Ishikawa (cell line): ENCODE results near the gene BORCS6.

ENCODE experiments used
- CEBPB ChIP-seq: IDR thresholded peaks from 2 replicates; pipeline ENCODE4 v1.6.1; 2012
- CREB1 ChIP-seq: IDR thresholded peaks from 2 replicates; pipeline ENCODE4 v1.6.1; 2012; ENCODE audit warnings: low read depth
- EGR1 ChIP-seq: IDR thresholded peaks from 2 replicates; pipeline ENCODE4 v1.6.1; 2012
- EP300 ChIP-seq: IDR thresholded peaks from 2 replicates; pipeline ENCODE4 v1.6.1; 2012; ENCODE audit warnings: borderline replicate concordance
- FOXM1 ChIP-seq: IDR thresholded peaks from 2 replicates; pipeline ENCODE4 v1.6.1; 2012; ENCODE audit warnings: low read depth, borderline replicate concordance
- MAX ChIP-seq: IDR thresholded peaks from 2 replicates; pipeline ENCODE4 v1.6.1; 2012
- NFIC ChIP-seq: IDR thresholded peaks from 2 replicates; pipeline ENCODE4 v1.6.1; 2012
- RAD21 ChIP-seq: IDR thresholded peaks from 2 replicates; pipeline ENCODE4 v1.6.1; 2012; ENCODE audit warnings: low read depth
- TAF1 ChIP-seq: IDR thresholded peaks from 2 replicates; pipeline ENCODE4 v1.6.1; 2012; ENCODE audit warnings: low read depth, mild to moderate bottlenecking
- TCF12 ChIP-seq: IDR thresholded peaks from 2 replicates; pipeline ENCODE4 v1.6.1; 2012; ENCODE audit warnings: low read depth
- TEAD4 ChIP-seq: IDR thresholded peaks from 2 replicates; pipeline ENCODE4 v1.6.1; 2012
- USF1 ChIP-seq: IDR thresholded peaks from 2 replicates; pipeline ENCODE4 v1.6.1; 2012
- YY1 ChIP-seq: IDR thresholded peaks from 2 replicates; pipeline ENCODE4 v1.6.1; 2012; ENCODE audit warnings: low read depth
- ZBTB7A ChIP-seq: IDR thresholded peaks from 2 replicates; pipeline ENCODE4 v1.6.1; 2012; ENCODE audit warnings: low read depth
- TF ChIP-seq, protein P1 (sequence below): IDR thresholded peaks from 2 replicates; pipeline ENCODE4 v1.6.1; 2012; ENCODE audit warnings: low read depth, mild to moderate bottlenecking

BORCS6 gene

GRCh38 chr17:8151641-8152111, 38.3 kb downstream of the BORCS6 start:
- TF ChIP-seq TAF1, result 0 out of 2 replicates have a peak, but pooled peaks have one; percentile 0
- TF ChIP-seq YY1, result no peak

DNA sequence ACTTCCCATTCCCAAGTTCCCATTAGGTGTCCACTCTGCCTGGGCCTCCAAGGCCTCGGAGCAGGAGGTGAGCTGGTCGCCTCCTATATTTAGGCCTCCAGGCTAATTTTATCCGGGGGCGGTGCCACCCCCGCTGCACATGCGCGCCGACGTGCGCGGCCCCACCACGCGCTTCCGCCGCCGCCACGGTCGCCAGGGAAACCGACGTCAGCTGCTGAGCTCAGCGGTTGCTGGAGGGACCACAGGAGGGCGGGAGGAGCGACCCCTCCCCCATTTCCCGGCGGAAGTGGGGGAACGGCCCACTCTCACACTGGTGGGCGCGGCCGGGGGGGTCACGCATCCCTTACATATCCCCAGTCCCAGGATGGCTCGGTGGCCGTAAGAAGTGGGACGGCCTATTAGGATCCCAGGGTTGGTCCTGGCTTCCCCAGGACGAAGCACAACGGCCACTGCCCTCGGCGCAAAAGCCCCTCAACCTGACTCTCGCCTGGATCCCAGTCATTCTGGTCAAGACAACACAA, 38.8 kb downstream of the BORCS6 start:
- no peak for TF ChIP-seq CEBPB
- TF ChIP-seq ZBTB7A, result peak; percentile 97
- TF ChIP-seq CREB1, result peak; percentile 67
- no peak for TF ChIP-seq FOXM1
- TF ChIP-seq EP300, result no peak
- TF ChIP-seq YY1, result no peak
- TF ChIP-seq TCF12, result no peak
- TF ChIP-seq MAX, result peak; percentile 60; the same call in 1 of the 2 replicates
- TF ChIP-seq, protein P1, sequence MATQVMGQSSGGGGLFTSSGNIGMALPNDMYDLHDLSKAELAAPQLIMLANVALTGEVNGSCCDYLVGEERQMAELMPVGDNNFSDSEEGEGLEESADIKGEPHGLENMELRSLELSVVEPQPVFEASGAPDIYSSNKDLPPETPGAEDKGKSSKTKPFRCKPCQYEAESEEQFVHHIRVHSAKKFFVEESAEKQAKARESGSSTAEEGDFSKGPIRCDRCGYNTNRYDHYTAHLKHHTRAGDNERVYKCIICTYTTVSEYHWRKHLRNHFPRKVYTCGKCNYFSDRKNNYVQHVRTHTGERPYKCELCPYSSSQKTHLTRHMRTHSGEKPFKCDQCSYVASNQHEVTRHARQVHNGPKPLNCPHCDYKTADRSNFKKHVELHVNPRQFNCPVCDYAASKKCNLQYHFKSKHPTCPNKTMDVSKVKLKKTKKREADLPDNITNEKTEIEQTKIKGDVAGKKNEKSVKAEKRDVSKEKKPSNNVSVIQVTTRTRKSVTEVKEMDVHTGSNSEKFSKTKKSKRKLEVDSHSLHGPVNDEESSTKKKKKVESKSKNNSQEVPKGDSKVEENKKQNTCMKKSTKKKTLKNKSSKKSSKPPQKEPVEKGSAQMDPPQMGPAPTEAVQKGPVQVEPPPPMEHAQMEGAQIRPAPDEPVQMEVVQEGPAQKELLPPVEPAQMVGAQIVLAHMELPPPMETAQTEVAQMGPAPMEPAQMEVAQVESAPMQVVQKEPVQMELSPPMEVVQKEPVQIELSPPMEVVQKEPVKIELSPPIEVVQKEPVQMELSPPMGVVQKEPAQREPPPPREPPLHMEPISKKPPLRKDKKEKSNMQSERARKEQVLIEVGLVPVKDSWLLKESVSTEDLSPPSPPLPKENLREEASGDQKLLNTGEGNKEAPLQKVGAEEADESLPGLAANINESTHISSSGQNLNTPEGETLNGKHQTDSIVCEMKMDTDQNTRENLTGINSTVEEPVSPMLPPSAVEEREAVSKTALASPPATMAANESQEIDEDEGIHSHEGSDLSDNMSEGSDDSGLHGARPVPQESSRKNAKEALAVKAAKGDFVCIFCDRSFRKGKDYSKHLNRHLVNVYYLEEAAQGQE, result no peak
- TF ChIP-seq EGR1, result peak; percentile 79; the same call in 1 of the 2 replicates
- TF ChIP-seq USF1, result peak; percentile 6; the same call in 1 of the 2 replicates

GRCh38 chr17:8150194-8151119, 39.5 kb downstream of the BORCS6 start:
- no peak for TF ChIP-seq TCF12
- TF ChIP-seq FOXM1, result no peak
- TF ChIP-seq EGR1, result no peak
- no peak for TF ChIP-seq CEBPB

- TF ChIP-seq FOXM1 (no peak), CREB1 (no peak), RAD21 (no peak), TAF1 (no peak), YY1 (no peak), CEBPB (no peak), ZBTB7A (no peak), USF1 (no peak), TEAD4 (no peak), EGR1 (no peak), EP300 (no peak), NFIC (no peak), TCF12 (no peak), MAX (no peak)
- TF ChIP-seq, protein P1, result no peak
These were observed 40.4 kb downstream of the BORCS6 start for GRCh38 chr17:8149419-8150193.

DNA sequence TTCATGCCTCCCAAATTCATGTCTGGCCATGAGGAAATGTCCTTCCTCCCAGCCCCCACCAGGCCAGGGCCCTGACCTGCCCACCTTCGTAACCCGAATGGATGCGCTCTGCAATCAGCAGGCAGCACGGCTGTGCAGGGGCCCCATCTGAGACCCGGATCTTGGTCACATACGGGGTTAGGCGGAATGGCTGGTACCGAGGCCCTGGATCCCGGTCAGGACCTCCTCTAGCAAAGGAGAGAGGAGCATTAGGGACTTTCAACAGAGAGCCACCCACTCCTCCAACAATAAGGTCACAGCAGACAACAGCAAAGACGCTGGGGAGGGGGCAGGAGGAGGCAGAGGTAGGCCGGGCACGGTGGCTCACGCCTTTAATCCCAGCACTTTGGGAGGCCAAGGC, 41.4 kb downstream of the BORCS6 start:
- TF ChIP-seq EP300, result no peak

- TF ChIP-seq TCF12, result no peak
- no peak for TF ChIP-seq FOXM1
- no peak for TF ChIP-seq RAD21
These were observed 42.1 kb downstream of the BORCS6 start for GRCh38 chr17:8147805-8148404.
